ENCODE data around the gene PDE11A.

The PDE11A gene

DNA sequence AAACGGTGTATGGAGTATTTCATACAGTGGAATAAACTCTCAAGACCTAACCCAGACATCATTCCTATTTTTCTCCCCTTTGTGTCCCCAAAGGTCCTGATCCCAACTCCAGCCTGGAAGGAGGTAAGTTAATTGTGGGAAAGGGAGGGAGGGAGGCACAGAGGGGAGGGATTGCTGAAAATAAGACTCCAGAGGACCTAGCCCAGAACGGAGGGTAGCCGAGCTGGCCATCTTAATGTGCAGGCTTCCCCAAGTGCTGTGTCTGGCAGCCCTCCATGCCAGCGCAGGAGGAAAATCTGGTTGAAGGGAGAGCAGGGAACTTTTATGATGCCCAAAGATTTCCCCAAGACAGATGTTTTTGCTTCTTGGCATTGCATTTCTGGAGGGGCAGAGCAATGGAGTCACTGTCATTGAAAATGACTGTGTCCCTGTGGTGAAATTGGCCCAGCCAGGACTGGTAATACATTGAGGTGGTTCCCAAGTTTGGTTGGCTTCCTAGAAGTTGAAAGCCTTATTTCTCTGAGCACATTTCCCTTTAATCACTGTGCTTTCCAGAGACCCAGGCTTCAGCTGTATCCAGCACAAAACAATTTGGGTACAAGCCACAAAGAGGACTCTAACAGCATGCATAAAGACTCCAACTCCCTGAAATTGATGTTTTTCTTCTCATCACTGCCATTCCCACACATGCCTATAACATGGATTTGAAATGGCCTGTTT is 477.3 kb downstream of the PDE11A start:
- Histone ChIP-seq H3K27me3 (ENCODE audit: low read depth, low read length) (peaks cover 13% of the 10 kb centered on the region; the same call in 1 of the 2 replicates), H3K9ac (ENCODE audit: low read length) (no peak overlapping the region), H3K79me2 (ENCODE audit: low read length) (no peaks in the 10 kb centered on the region), H3K4me1 (ENCODE audit: low read length) (no peaks in the 10 kb centered on the region), H3K36me3 (replicated peaks; ENCODE audit: low read depth, low read length) (no peaks in the 10 kb centered on the region), H3K4me2 (ENCODE audit: low read length) (no peak overlapping the region), H3K4me3 (ENCODE audit: low read length) (no peak overlapping the region), H2AFZ (ENCODE audit: low read depth, low read length) (no peak overlapping the region), H4K20me1 (ENCODE audit: insufficient read depth, low read length) (no peaks in the 10 kb centered on the region), H3K27ac (ENCODE audit: low read length) (no peak overlapping the region), H3K9me3 (ENCODE audit: insufficient read depth, low read length) (no peaks in the 10 kb centered on the region)
- TF ChIP-seq EZH2phosphoT487 (IDR thresholded peaks at IDR 0.05; ENCODE audit: low read depth) = no peak
- TF ChIP-seq, protein P1, sequence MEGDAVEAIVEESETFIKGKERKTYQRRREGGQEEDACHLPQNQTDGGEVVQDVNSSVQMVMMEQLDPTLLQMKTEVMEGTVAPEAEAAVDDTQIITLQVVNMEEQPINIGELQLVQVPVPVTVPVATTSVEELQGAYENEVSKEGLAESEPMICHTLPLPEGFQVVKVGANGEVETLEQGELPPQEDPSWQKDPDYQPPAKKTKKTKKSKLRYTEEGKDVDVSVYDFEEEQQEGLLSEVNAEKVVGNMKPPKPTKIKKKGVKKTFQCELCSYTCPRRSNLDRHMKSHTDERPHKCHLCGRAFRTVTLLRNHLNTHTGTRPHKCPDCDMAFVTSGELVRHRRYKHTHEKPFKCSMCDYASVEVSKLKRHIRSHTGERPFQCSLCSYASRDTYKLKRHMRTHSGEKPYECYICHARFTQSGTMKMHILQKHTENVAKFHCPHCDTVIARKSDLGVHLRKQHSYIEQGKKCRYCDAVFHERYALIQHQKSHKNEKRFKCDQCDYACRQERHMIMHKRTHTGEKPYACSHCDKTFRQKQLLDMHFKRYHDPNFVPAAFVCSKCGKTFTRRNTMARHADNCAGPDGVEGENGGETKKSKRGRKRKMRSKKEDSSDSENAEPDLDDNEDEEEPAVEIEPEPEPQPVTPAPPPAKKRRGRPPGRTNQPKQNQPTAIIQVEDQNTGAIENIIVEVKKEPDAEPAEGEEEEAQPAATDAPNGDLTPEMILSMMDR (IDR thresholded peaks at IDR 0.05; ENCODE audit: low read depth, low read length) = no peak

DNA sequence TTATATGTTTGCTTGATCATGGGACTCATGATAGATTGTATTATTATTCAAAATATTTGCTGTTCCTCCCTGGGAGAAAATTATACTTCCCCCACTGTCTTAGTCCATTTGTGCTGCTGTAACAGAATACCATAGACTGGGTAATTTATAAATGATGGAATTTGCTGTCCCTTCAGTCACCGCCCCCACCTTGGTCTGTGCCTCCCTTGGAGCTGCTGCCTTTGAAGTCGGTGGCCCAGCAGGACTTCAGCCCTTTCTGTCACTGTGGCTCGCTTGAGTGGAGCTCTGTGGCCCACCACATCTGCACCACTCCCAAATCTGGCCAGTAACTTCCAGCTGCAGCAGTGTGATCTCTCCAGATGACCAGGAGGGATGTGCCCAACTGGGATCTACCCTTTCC is 479.2 kb downstream of the PDE11A start:
- Histone ChIP-seq H3K9me3 (ENCODE audit: insufficient read depth, low read length) (no peaks in the 10 kb centered on the region), H3K79me2 (ENCODE audit: low read length) (no peaks in the 10 kb centered on the region), H3K27ac (ENCODE audit: low read length) (no peak overlapping the region), H3K27me3 (ENCODE audit: low read depth, low read length) (no peaks in the 10 kb centered on the region), H3K4me2 (ENCODE audit: low read length) (no peak overlapping the region), H3K36me3 (replicated peaks; ENCODE audit: low read depth, low read length) (no peaks in the 10 kb centered on the region), H3K4me3 (ENCODE audit: low read length) (no peak overlapping the region), H4K20me1 (ENCODE audit: insufficient read depth, low read length) (no peaks in the 10 kb centered on the region), H3K9ac (ENCODE audit: low read length) (no peak overlapping the region), H2AFZ (ENCODE audit: low read depth, low read length) (no peak overlapping the region), H3K4me1 (ENCODE audit: low read length) (no peaks in the 10 kb centered on the region)
- no peak for TF ChIP-seq EZH2phosphoT487 (IDR thresholded peaks at IDR 0.05; ENCODE audit: low read depth)
- TF ChIP-seq, protein P1 (IDR thresholded peaks at IDR 0.05; ENCODE audit: low read depth, low read length) = no peak

DNA sequence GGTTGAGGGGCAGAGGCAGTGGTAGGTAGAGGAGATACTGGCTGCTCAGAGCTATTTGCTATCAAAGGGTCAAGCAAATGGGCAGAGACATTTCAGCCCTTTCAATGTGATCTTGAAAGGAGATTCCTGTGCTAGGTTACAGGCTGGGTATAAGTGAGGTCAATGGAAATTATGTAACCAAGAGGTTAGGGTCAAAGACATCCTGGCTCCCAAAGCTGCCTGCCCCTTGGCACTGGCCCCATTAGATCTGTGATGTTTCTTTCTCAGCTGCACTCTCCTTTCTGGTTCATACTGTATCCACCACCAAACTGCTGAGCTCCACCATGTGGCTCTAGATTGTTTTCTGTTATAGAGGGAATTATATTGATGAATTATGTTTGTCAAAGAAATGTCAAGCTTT is 479.6 kb downstream of the PDE11A start:
- no peak overlapping the region for H3K9ac ChIP-seq (ENCODE audit: low read length)
- no peaks in the 10 kb centered on the region for H3K27me3 ChIP-seq (ENCODE audit: low read depth, low read length)
- H3K27ac ChIP-seq (ENCODE audit: low read length) = no peak overlapping the region
- TF ChIP-seq EZH2phosphoT487 (IDR thresholded peaks at IDR 0.05; ENCODE audit: low read depth) = no peak
- TF ChIP-seq, protein P1 (IDR thresholded peaks at IDR 0.05; ENCODE audit: low read depth, low read length) = no peak
- H3K36me3 ChIP-seq (replicated peaks; ENCODE audit: low read depth, low read length) = no peaks in the 10 kb centered on the region
- no peaks in the 10 kb centered on the region for H4K20me1 ChIP-seq (ENCODE audit: insufficient read depth, low read length)
- H3K79me2 ChIP-seq (ENCODE audit: low read length) = no peaks in the 10 kb centered on the region
- no peaks in the 10 kb centered on the region for H3K4me1 ChIP-seq (ENCODE audit: low read length)
- no peak overlapping the region for H3K4me2 ChIP-seq (ENCODE audit: low read length)
- H3K4me3 ChIP-seq (ENCODE audit: low read length) = no peak overlapping the region
- no peaks in the 10 kb centered on the region for H3K9me3 ChIP-seq (ENCODE audit: insufficient read depth, low read length)
- H2AFZ ChIP-seq (ENCODE audit: low read depth, low read length) = no peak overlapping the region

DNA sequence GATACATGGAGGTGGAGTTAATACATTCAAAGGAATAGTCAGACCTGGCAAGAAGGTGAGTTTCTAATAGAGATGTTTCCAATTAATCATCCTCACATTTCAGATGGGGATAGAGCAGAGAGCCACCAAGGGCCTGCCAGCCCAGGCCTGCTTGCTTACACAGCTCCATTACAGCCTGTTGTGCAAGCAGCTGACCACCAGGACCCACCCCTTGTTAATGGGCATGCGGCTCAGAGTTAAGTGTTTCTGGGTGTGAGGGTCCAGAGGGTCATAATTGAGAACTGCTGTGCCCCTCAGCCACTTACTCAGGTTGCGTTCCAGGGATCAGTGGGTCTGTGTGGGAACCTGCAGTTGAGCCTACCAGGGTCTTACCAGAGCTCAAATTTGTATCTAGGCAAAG is 480.2 kb downstream of the PDE11A start:
- Histone ChIP-seq H3K9ac (ENCODE audit: low read length) (no peak overlapping the region), H3K27me3 (ENCODE audit: low read depth, low read length) (no peaks in the 10 kb centered on the region), H3K4me1 (ENCODE audit: low read length) (no peaks in the 10 kb centered on the region), H3K36me3 (replicated peaks; ENCODE audit: low read depth, low read length) (no peaks in the 10 kb centered on the region), H3K79me2 (ENCODE audit: low read length) (no peaks in the 10 kb centered on the region), H3K27ac (ENCODE audit: low read length) (no peak overlapping the region), H2AFZ (ENCODE audit: low read depth, low read length) (no peak overlapping the region), H3K4me3 (ENCODE audit: low read length) (no peak overlapping the region), H3K9me3 (ENCODE audit: insufficient read depth, low read length) (no peaks in the 10 kb centered on the region), H4K20me1 (ENCODE audit: insufficient read depth, low read length) (no peaks in the 10 kb centered on the region), H3K4me2 (ENCODE audit: low read length) (no peak overlapping the region)
- TF ChIP-seq, protein P1 (IDR thresholded peaks at IDR 0.05; ENCODE audit: low read depth, low read length) = no peak
- TF ChIP-seq EZH2phosphoT487 (IDR thresholded peaks at IDR 0.05; ENCODE audit: low read depth) = no peak
